Measurements from ENCODE around the gene VGLL3. TPM values are rescaled to one million over a fixed set of nuclear protein-coding genes. Genes with fewer than 3 reads are reported as not detected.
"Not testable (repeated sequence)": the region's sequence is repeated elsewhere in the genome, so short reads cannot be mapped to it uniquely, and the experiment has no call there.

The VGLL3 gene
- polyA plus RNA-seq, 2 donors = 0.54 to 0.55 TPM

DNA sequence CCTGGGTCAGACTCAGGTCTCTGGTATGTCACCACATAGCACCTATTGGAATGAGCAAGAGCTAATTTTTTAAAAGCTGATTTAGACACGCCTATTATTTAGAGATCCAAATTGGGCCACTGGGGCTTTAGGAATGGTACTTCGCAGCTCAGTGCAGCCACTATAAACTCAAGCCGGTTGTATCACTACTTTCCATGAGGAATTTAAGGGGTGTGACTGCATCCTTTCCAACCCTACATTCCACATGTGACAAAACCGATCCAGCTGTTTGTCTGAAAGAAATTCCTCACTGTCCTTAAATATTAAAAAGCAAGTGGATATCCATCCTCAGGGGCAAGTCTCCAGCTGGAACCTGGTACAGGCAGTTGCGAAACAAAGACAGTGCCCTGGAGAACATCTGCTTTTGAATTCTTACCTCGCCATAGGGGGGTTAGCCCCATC, 12.8 kb downstream of the VGLL3 start:
- no peak overlapping the region for H3K27ac ChIP-seq (ENCODE audit: low read depth in 2 of 2, low read length in 1 of 2)
- H3K4me1 ChIP-seq (ENCODE audit: control insufficient read depth in 2 of 2, insufficient read depth in 2 of 2, low read length in 1 of 2) = no peaks in the 10 kb centered on the region
- H3K27me3 ChIP-seq (ENCODE audit: control insufficient read depth in 1 of 2, insufficient read depth in 2 of 2, low read length in 2 of 2) = no peaks in the 10 kb centered on the region
- H3K9me3 ChIP-seq (ENCODE audit: control insufficient read depth in 2 of 2, insufficient read depth in 1 of 2, low read depth in 1 of 2, low read length in 1 of 2) = no peaks in the 10 kb centered on the region
- no peak overlapping the region for H3K4me3 ChIP-seq (ENCODE audit: low read depth in 1 of 2, low read length in 2 of 2)
- no peaks in the 10 kb centered on the region for H3K36me3 ChIP-seq (ENCODE audit: control insufficient read depth in 2 of 2, insufficient read depth in 2 of 2, low read length in 1 of 2)
- 71 to 73% methylated on average over 6 of the region's 6 CpGs for WGBS, 2 donors

DNA sequence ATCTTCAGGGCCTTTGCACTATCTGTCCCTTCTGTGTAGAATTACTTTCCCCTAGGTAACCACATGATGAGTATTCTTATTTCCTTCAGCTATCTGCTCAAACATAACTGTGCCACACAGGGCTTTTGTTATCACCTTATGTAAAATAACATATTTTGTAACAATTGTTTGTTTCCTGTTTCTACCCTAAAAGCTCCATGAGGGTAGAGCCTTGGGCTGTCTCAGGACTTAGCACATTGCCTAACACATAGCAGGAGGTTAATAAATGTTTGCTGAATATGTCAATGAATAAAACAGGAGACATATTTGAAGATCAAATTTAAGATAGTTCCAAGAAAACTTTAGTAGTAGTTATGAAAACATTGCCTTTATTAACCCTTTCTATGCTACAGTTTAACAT, 14.7 kb downstream of the VGLL3 start:
- no peaks in the 10 kb centered on the region for H3K9me3 ChIP-seq (ENCODE audit: control insufficient read depth in 2 of 2, insufficient read depth in 1 of 2, low read depth in 1 of 2, low read length in 1 of 2)
- no peaks in the 10 kb centered on the region for H3K4me1 ChIP-seq (ENCODE audit: control insufficient read depth in 2 of 2, insufficient read depth in 2 of 2, low read length in 1 of 2)
- no peak overlapping the region for H3K4me3 ChIP-seq (ENCODE audit: low read depth in 1 of 2, low read length in 2 of 2)

DNA sequence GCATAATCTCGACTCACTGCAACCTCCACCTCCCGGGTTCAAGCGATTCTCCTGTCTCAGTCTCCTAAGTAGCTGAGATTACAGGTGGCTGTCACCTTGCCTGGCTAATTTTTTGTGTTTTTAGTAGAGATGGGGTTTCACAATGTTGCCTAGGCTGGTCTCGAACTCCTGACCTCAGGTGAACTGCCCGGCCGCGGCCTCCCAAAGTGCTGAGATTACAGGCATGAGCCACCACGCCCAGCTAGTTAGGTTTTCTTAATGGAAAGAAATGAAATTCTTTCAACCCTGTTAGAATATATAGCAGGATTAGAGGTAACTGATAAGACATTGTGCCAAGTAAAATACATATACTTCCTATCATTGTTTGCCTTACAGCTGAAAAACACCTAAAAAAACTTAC, 16.8 kb downstream of the VGLL3 start:
- not testable (repeated sequence) for H3K4me1 ChIP-seq (ENCODE audit: control insufficient read depth in 2 of 2, insufficient read depth in 2 of 2, low read length in 1 of 2); H3K27me3 ChIP-seq (ENCODE audit: control insufficient read depth in 1 of 2, insufficient read depth in 2 of 2, low read length in 2 of 2); H3K4me3 ChIP-seq (ENCODE audit: low read depth in 1 of 2, low read length in 2 of 2); H3K36me3 ChIP-seq (ENCODE audit: control insufficient read depth in 2 of 2, insufficient read depth in 2 of 2, low read length in 1 of 2); H3K9me3 ChIP-seq (ENCODE audit: control insufficient read depth in 2 of 2, insufficient read depth in 1 of 2, low read depth in 1 of 2, low read length in 1 of 2); H3K27ac ChIP-seq (ENCODE audit: low read depth in 2 of 2, low read length in 1 of 2)
- 81 to 88% methylated on average over 8 of the region's 8 CpGs for WGBS, 2 donors

More for the DNA sequence above, 14.7 kb downstream of the VGLL3 start:
- H3K27ac ChIP-seq (ENCODE audit: low read depth in 2 of 2, low read length in 1 of 2) = no peak overlapping the region
- no peaks in the 10 kb centered on the region for H3K36me3 ChIP-seq (ENCODE audit: control insufficient read depth in 2 of 2, insufficient read depth in 2 of 2, low read length in 1 of 2)
- no peaks in the 10 kb centered on the region for H3K27me3 ChIP-seq (ENCODE audit: control insufficient read depth in 1 of 2, insufficient read depth in 2 of 2, low read length in 2 of 2)

DNA sequence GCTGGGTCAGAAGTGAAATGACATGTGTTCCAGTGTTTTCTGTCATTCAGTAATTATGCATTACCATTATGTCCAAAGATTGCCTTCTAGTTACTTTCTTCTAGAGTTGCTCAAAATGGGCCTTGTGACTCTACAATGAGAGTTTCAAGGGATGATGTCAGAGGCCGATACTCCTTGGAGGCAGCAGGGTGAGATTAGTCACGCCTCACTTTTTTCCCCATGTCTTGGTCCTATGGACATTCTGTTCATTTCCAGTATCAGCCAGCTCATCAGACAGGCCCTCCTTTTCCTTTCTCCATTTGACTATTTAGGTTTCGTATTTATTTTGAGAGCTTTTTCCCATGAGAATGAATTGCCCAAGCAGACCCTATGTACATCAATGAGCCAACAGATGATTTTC, 17.5 kb downstream of the VGLL3 start:
- Histone ChIP-seq H3K27me3 (ENCODE audit: control insufficient read depth in 1 of 2, insufficient read depth in 2 of 2, low read length in 2 of 2) (no peaks in the 10 kb centered on the region), H3K36me3 (ENCODE audit: control insufficient read depth in 2 of 2, insufficient read depth in 2 of 2, low read length in 1 of 2) (peaks cover 0 to 2% of the 10 kb centered on the region in 2 donors), H3K4me3 (ENCODE audit: low read depth in 1 of 2, low read length in 2 of 2) (no peak overlapping the region), H3K9me3 (ENCODE audit: control insufficient read depth in 2 of 2, insufficient read depth in 1 of 2, low read depth in 1 of 2, low read length in 1 of 2) (no peaks in the 10 kb centered on the region), H3K4me1 (ENCODE audit: control insufficient read depth in 2 of 2, insufficient read depth in 2 of 2, low read length in 1 of 2) (no peaks in the 10 kb centered on the region), H3K27ac (ENCODE audit: low read depth in 2 of 2, low read length in 1 of 2) (no peak overlapping the region)
- 87 to 88% methylated on average over 3 of the region's 3 CpGs for WGBS, 2 donors

DNA sequence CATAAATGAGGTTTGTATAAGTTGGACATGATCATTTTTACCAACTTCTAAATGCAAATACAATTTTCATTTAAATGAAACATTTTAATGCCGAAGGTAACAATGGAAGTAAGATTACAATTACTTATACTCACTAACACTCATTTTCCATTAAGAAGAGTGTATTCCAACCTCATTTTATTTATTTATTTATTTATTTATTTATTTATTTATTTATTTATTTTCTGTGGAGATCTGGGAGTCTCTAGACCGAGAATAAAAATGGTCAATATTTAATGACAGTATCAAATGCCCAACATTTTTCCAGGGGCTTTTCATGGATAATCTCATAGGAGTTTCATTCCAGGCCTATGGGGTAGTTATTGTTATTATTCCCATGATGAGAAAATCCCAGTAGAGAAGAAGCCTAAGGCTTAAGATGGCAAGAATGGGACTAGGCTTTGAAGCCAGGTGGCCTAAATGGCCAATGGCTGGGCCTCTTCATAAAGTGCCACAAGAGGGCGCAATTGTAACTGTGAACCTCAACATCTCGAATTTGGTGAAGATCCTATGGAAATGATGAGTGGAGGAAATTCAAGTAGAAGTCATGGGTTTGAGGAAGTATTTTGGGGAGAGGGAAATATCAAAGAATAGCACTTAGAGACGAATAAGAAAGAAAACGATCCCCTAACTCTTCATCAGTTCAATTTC, 21.3 kb downstream of the VGLL3 start:
- Histone ChIP-seq H3K4me3 (ENCODE audit: low read depth in 1 of 2, low read length in 2 of 2) (no peak overlapping the region), H3K9me3 (ENCODE audit: control insufficient read depth in 2 of 2, insufficient read depth in 1 of 2, low read depth in 1 of 2, low read length in 1 of 2) (no peaks in the 10 kb centered on the region), H3K27me3 (ENCODE audit: control insufficient read depth in 1 of 2, insufficient read depth in 2 of 2, low read length in 2 of 2) (no peaks in the 10 kb centered on the region), H3K36me3 (ENCODE audit: control insufficient read depth in 2 of 2, insufficient read depth in 2 of 2, low read length in 1 of 2) (peaks cover 0 to 2% of the 10 kb centered on the region in 2 donors), H3K27ac (ENCODE audit: low read depth in 2 of 2, low read length in 1 of 2) (no peak overlapping the region), H3K4me1 (ENCODE audit: control insufficient read depth in 2 of 2, insufficient read depth in 2 of 2, low read length in 1 of 2) (no peaks in the 10 kb centered on the region)
- WGBS, 2 donors = 67 to 68% methylated on average over 6 of the region's 6 CpGs

DNA sequence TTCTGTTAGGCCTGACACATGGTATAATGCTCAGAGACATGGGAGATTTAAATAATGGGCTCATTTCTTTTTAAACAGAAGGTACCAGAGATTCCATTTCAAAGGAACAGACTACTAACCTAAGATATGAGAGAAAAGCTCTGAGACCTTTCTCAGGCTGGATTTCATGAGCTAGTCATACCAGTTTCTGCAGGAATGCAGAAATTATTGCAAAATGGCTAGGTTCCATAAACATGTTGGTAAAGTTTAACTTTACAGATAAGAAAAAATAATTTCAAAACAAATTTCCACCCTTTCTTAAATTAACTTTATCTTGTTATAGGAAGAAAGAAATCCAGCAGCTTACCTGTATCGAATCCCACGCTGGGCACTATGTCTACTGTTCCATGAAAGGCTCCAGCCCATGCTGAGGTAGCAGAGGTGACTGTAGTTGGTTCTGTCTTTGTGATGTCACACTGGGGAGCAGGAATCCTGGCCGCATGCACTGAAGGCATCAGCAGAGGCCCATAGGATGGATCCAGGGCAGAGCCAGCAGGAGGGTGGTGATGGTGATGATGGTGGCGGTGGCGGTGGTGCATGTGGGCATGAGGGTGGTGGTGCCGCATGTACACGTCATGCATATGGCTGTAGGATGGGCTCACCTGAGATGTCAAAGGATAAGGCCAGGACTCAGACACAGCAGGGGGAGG, 22.6 kb downstream of the VGLL3 start:
- H3K4me3 ChIP-seq (ENCODE audit: low read depth in 1 of 2, low read length in 2 of 2) = no peak overlapping the region
- no peaks in the 10 kb centered on the region for H3K4me1 ChIP-seq (ENCODE audit: control insufficient read depth in 2 of 2, insufficient read depth in 2 of 2, low read length in 1 of 2)
- H3K27me3 ChIP-seq (ENCODE audit: control insufficient read depth in 1 of 2, insufficient read depth in 2 of 2, low read length in 2 of 2) = no peaks in the 10 kb centered on the region
- H3K36me3 ChIP-seq (ENCODE audit: control insufficient read depth in 2 of 2, insufficient read depth in 2 of 2, low read length in 1 of 2) = peaks cover 0 to 2% of the 10 kb centered on the region in 2 donors
- WGBS, 2 donors = 84 to 93% methylated on average over 7 of the region's 7 CpGs
- no peaks in the 10 kb centered on the region for H3K9me3 ChIP-seq (ENCODE audit: control insufficient read depth in 2 of 2, insufficient read depth in 1 of 2, low read depth in 1 of 2, low read length in 1 of 2)
- H3K27ac ChIP-seq (ENCODE audit: low read depth in 2 of 2, low read length in 1 of 2) = no peak overlapping the region

DNA sequence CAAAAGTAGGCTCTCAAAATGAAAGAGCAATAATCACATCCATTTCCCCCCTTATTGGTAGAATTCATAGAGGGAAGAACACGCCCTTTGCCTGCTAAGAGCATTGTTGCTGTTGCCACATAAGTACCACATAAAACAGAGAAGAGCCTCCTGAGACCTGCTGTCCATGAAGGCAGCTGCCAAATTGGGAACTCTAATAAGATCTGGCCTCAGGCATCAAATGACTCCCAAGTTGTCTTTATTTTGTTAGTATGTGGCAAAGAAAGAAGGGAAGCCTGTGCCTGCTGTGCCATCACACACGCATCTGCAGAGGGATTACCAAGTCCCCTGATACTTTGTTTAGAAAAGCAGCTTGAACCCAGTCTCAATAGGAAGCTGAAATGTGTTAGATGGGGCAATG, 23.9 kb downstream of the VGLL3 start:
- 74 to 80% methylated on average over 2 of the region's 2 CpGs for WGBS, 2 donors
- Histone ChIP-seq H3K9me3 (ENCODE audit: control insufficient read depth in 2 of 2, insufficient read depth in 1 of 2, low read depth in 1 of 2, low read length in 1 of 2) (no peaks in the 10 kb centered on the region), H3K27me3 (ENCODE audit: control insufficient read depth in 1 of 2, insufficient read depth in 2 of 2, low read length in 2 of 2) (no peaks in the 10 kb centered on the region), H3K36me3 (ENCODE audit: control insufficient read depth in 2 of 2, insufficient read depth in 2 of 2, low read length in 1 of 2) (peaks cover 0 to 2% of the 10 kb centered on the region in 2 donors), H3K4me1 (ENCODE audit: control insufficient read depth in 2 of 2, insufficient read depth in 2 of 2, low read length in 1 of 2) (no peaks in the 10 kb centered on the region), H3K27ac (ENCODE audit: low read depth in 2 of 2, low read length in 1 of 2) (no peak overlapping the region), H3K4me3 (ENCODE audit: low read depth in 1 of 2, low read length in 2 of 2) (no peak overlapping the region)

DNA sequence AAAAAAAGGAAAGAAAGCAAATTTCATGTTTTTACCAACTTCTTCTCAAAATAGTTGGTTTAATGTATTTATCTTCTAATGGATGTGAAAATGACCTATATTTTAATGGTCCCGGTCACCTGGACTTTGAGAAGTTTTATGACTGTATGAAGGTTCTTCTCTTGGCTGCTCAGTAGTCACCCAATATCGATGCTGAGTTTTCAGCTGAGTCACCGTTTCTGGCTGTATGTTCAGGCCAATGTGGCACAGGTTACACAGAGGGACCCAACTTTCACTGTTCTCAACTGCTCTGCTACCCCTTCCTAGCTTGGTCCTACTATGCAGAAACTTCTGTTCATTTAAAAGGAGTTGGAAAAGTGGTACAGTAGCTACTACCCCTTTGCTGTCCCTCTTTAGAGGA, 25.8 kb downstream of the VGLL3 start:
- H3K27me3 ChIP-seq (ENCODE audit: control insufficient read depth in 1 of 2, insufficient read depth in 2 of 2, low read length in 2 of 2) = no peaks in the 10 kb centered on the region

DNA sequence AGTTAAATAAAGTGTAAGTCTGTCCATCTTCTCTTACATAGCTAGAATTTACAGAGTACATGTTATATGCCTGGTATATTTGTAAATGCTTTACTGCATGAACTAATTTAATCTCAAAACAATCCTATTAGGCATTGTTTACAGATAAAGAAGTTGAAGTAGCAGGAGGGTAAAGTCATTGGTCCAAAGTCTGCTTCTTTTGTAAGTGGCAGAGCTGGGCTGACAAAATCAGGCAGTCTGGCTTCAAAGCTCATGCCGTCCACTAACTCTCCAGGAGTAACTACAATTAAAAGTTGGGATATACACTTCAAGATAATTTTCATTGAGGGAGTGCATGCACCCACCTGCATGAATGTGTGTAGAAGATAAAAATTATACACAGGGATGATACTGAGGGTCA, 27.3 kb downstream of the VGLL3 start:
- Histone ChIP-seq H3K27me3 (ENCODE audit: control insufficient read depth in 1 of 2, insufficient read depth in 2 of 2, low read length in 2 of 2) (no peaks in the 10 kb centered on the region), H3K36me3 (ENCODE audit: control insufficient read depth in 2 of 2, insufficient read depth in 2 of 2, low read length in 1 of 2) (peaks cover 0 to under 1% of the 10 kb centered on the region in 2 donors), H3K4me3 (ENCODE audit: low read depth in 1 of 2, low read length in 2 of 2) (no peak overlapping the region), H3K9me3 (ENCODE audit: control insufficient read depth in 2 of 2, insufficient read depth in 1 of 2, low read depth in 1 of 2, low read length in 1 of 2) (no peaks in the 10 kb centered on the region), H3K27ac (ENCODE audit: low read depth in 2 of 2, low read length in 1 of 2) (no peak overlapping the region), H3K4me1 (ENCODE audit: control insufficient read depth in 2 of 2, insufficient read depth in 2 of 2, low read length in 1 of 2) (no peaks in the 10 kb centered on the region)
- WGBS, 2 donors = 83 to 91% methylated on average over 1 of the region's 1 CpG

More for the DNA sequence above, 25.8 kb downstream of the VGLL3 start:
- H3K4me3 ChIP-seq (ENCODE audit: low read depth in 1 of 2, low read length in 2 of 2) = no peak overlapping the region
- no peak overlapping the region for H3K27ac ChIP-seq (ENCODE audit: low read depth in 2 of 2, low read length in 1 of 2)
- WGBS, 2 donors = 87 to 90% methylated on average over 3 of the region's 3 CpGs
- H3K9me3 ChIP-seq (ENCODE audit: control insufficient read depth in 2 of 2, insufficient read depth in 1 of 2, low read depth in 1 of 2, low read length in 1 of 2) = no peaks in the 10 kb centered on the region
- no peaks in the 10 kb centered on the region for H3K4me1 ChIP-seq (ENCODE audit: control insufficient read depth in 2 of 2, insufficient read depth in 2 of 2, low read length in 1 of 2)
- peaks cover 0 to 2% of the 10 kb centered on the region in 2 donors for H3K36me3 ChIP-seq (ENCODE audit: control insufficient read depth in 2 of 2, insufficient read depth in 2 of 2, low read length in 1 of 2)

DNA sequence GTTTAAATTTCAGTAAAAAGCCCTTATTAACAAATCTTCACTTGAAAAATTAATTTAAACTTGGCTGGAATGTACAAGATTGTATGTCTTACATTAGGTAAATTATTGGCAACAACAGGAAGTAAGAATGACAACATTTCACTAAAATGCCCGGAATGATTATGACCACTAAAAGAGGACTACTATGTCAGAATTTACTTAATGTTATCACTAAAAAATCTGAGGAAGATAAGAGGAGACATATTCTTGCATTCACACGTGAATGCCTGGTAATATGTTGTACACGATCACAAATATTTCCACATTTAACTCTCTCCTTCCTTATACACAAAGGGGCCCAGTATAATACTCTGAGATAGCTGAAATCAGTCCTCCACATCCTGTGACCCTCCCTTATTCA, 29.7 kb downstream of the VGLL3 start:
- H3K4me3 ChIP-seq (ENCODE audit: low read depth in 1 of 2, low read length in 2 of 2) = no peak overlapping the region

More for the DNA sequence above, 29.7 kb downstream of the VGLL3 start:
- no peaks in the 10 kb centered on the region for H3K9me3 ChIP-seq (ENCODE audit: control insufficient read depth in 2 of 2, insufficient read depth in 1 of 2, low read depth in 1 of 2, low read length in 1 of 2)
- H3K27ac ChIP-seq (ENCODE audit: low read depth in 2 of 2, low read length in 1 of 2) = no peak overlapping the region
- H3K4me1 ChIP-seq (ENCODE audit: control insufficient read depth in 2 of 2, insufficient read depth in 2 of 2, low read length in 1 of 2) = no peaks in the 10 kb centered on the region
- no peaks in the 10 kb centered on the region for H3K27me3 ChIP-seq (ENCODE audit: control insufficient read depth in 1 of 2, insufficient read depth in 2 of 2, low read length in 2 of 2)
- H3K36me3 ChIP-seq (ENCODE audit: control insufficient read depth in 2 of 2, insufficient read depth in 2 of 2, low read length in 1 of 2) = no peaks in the 10 kb centered on the region
- WGBS, 2 donors = 52 to 54% methylated on average over 3 of the region's 3 CpGs

Data from esophagus (tissue), 2 donors.